Measurements from ENCODE around the gene CNOT6.
"Not testable (repeated sequence)": the region's sequence is repeated elsewhere in the genome, so short reads cannot be mapped to it uniquely, and the experiment has no call there.

Gene CNOT6

GRCh38 chr5:180521591-180521990, 27.4 kb downstream of the CNOT6 start:
- DNase-seq = no peak

- peak in 1 of 2 experiments; percentile 1 for DNase-seq
These were observed 28.2 kb downstream of the CNOT6 start for GRCh38 chr5:180522330-180522729.

- no peak for DNase-seq
These were observed 29.7 kb downstream of the CNOT6 start for GRCh38 chr5:180523629-180524466.

GRCh38 chr5:180525399-180525798, 31.2 kb downstream of the CNOT6 start:
- no peak for DNase-seq

GRCh38 chr5:180526269-180526668, 32.1 kb downstream of the CNOT6 start:
- DNase-seq = no peak

GRCh38 chr5:180527659-180528058, 33.5 kb downstream of the CNOT6 start:
- no peak for DNase-seq

- DNase-seq = not testable (repeated sequence)
These were observed 36.9 kb downstream of the CNOT6 start for GRCh38 chr5:180531036-180531585.

GRCh38 chr5:180532268-180532667, 38.1 kb downstream of the CNOT6 start:
- no peak for DNase-seq

GRCh38 chr5:180533845-180534244, 39.7 kb downstream of the CNOT6 start:
- no peak for DNase-seq

- DNase-seq = peak; percentile 54 to 63
These were observed 41.4 kb downstream of the CNOT6 start for GRCh38 chr5:180535573-180535972.

- DNase-seq = no peak
These were observed 46.0 kb downstream of the CNOT6 start for GRCh38 chr5:180540050-180540694.

GRCh38 chr5:180541710-180542109, 47.5 kb downstream of the CNOT6 start:
- no peak for DNase-seq

- no peak for DNase-seq
These were observed 51.1 kb downstream of the CNOT6 start for GRCh38 chr5:180545248-180545647.

GRCh38 chr5:180548563-180548962, 54.4 kb downstream of the CNOT6 start:
- no peak for DNase-seq

GRCh38 chr5:180553530-180553929, 59.4 kb downstream of the CNOT6 start:
- no peak for DNase-seq

- DNase-seq = no peak
These were observed 61.2 kb downstream of the CNOT6 start for GRCh38 chr5:180555168-180555921.

GRCh38 chr5:180557217-180557809, 63.1 kb downstream of the CNOT6 start:
- DNase-seq = no peak

- DNase-seq = no peak
These were observed 64.1 kb downstream of the CNOT6 start for GRCh38 chr5:180558232-180558631.

- DNase-seq = no peak
These were observed 69.8 kb downstream of the CNOT6 start for GRCh38 chr5:180563994-180564393.

- DNase-seq = no peak
These were observed 74.7 kb downstream of the CNOT6 start for GRCh38 chr5:180568914-180569313.

- no peak for DNase-seq
These were observed 81.4 kb downstream of the CNOT6 start for GRCh38 chr5:180575571-180575970.

GRCh38 chr5:180580681-180581080, 86.5 kb downstream of the CNOT6 start:
- no peak for DNase-seq

- no peak for DNase-seq
These were observed 89.6 kb downstream of the CNOT6 start for GRCh38 chr5:180583738-180584137.
